SU-DHL-6 (cell line): Measurements from ENCODE around the gene CASP10.

ENCODE experiments used
- CTCF ChIP-seq: fragments of 200-600 bp; sonication (generic); IDR thresholded peaks from one replicate; pipeline ENCODE4 v1.5.1; 2017; ENCODE audit warnings: antibody characterized with exemption, mild to moderate bottlenecking, low read length, moderate library complexity; ENCODE audit not compliant: insufficient read depth, poor library complexity, severe bottlenecking
- EZH2phosphoT487 ChIP-seq: fragments of 200-600 bp; sonication (generic), shearing (Covaris generic); conservative IDR thresholded peaks from 2 replicates; pipeline ENCODE4 v1.6.1; 2018; ENCODE audit warnings: mild to moderate bottlenecking, antibody characterized with exemption, low read length, moderate library complexity, mixed read lengths

- TF ChIP-seq CTCF (no peak), EZH2phosphoT487 (no peak)
Observed at GRCh38 chr2:201275069-201275468, 92.1 kb downstream of the CASP10 start.
